GM06990 (cell line): ENCODE measurements around the gene ARL4A.

Experiments
- DNase-seq: peaks from one replicate; pipeline ENCODE4 v3.0.0-alpha.2; 2011; ENCODE audit not compliant: insufficient read length; ENCODE audit errors: extremely low read depth
- H3K27me3 ChIP-seq: replicated peaks from 2 replicates; pipeline ENCODE4 v1.6.0; 2011; ENCODE audit warnings: low read length; ENCODE audit not compliant: control insufficient read depth, insufficient read depth
- H3K36me3 ChIP-seq: 2 replicates; pipeline ENCODE4 v1.5.1; 2011; ENCODE audit warnings: low read length; ENCODE audit not compliant: control insufficient read depth, insufficient read depth
- H3K4me3 ChIP-seq: replicated peaks from 2 replicates; pipeline ENCODE4 v1.5.1; 2011; ENCODE audit warnings: low read depth, mild to moderate bottlenecking, control low read depth, low read length
- TF ChIP-seq, protein P1 (sequence below): IDR thresholded peaks from 2 replicates; pipeline ENCODE4 v1.5.1; 2011; ENCODE audit warnings: low read length, control low read depth, mild to moderate bottlenecking, inconsistent platforms; ENCODE audit not compliant: insufficient read depth, poor library complexity, severe bottlenecking

ARL4A gene, protein sequence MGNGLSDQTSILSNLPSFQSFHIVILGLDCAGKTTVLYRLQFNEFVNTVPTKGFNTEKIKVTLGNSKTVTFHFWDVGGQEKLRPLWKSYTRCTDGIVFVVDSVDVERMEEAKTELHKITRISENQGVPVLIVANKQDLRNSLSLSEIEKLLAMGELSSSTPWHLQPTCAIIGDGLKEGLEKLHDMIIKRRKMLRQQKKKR

GRCh38 chr7:12686891-12687717 lies at the start of gene ARL4A:
TSS of gene ARL4A (plus strand) at chr7:12687633. CDS start at chr7:12688255, 622 bp downstream.
- Histone ChIP-seq H3K36me3 (no peaks in the 10 kb centered on the region), H3K4me3 (peak within 1 kb of the TSS; percentile 57), H3K27me3 (no peaks in the 10 kb centered on the region)
- TF ChIP-seq, protein P1, sequence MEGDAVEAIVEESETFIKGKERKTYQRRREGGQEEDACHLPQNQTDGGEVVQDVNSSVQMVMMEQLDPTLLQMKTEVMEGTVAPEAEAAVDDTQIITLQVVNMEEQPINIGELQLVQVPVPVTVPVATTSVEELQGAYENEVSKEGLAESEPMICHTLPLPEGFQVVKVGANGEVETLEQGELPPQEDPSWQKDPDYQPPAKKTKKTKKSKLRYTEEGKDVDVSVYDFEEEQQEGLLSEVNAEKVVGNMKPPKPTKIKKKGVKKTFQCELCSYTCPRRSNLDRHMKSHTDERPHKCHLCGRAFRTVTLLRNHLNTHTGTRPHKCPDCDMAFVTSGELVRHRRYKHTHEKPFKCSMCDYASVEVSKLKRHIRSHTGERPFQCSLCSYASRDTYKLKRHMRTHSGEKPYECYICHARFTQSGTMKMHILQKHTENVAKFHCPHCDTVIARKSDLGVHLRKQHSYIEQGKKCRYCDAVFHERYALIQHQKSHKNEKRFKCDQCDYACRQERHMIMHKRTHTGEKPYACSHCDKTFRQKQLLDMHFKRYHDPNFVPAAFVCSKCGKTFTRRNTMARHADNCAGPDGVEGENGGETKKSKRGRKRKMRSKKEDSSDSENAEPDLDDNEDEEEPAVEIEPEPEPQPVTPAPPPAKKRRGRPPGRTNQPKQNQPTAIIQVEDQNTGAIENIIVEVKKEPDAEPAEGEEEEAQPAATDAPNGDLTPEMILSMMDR: peak; percentile 1
- DNase-seq: peak; percentile 68

GRCh38 chr7:12637819-12638592 lies 49.4 kb upstream of the ARL4A start:
- Histone ChIP-seq H3K27me3 (no peaks in the 10 kb centered on the region), H3K36me3 (no peaks in the 10 kb centered on the region), H3K4me3 (peak overlapping the region; percentile 12)
- no peak for DNase-seq
- TF ChIP-seq, protein P1: no peak

- DNase-seq: no peak
- Histone ChIP-seq H3K27me3 (no peaks in the 10 kb centered on the region), H3K36me3 (no peaks in the 10 kb centered on the region), H3K4me3 (no peak overlapping the region)
- TF ChIP-seq, protein P1: peak; percentile 33
These were observed 48.5 kb upstream of the ARL4A start for GRCh38 chr7:12638851-12639456.

GRCh38 chr7:12640299-12641096 lies 46.9 kb upstream of the ARL4A start:
- TF ChIP-seq, protein P1: no peak
- Histone ChIP-seq H3K4me3 (no peak overlapping the region), H3K27me3 (no peaks in the 10 kb centered on the region), H3K36me3 (no peaks in the 10 kb centered on the region)
- no peak for DNase-seq

DNA sequence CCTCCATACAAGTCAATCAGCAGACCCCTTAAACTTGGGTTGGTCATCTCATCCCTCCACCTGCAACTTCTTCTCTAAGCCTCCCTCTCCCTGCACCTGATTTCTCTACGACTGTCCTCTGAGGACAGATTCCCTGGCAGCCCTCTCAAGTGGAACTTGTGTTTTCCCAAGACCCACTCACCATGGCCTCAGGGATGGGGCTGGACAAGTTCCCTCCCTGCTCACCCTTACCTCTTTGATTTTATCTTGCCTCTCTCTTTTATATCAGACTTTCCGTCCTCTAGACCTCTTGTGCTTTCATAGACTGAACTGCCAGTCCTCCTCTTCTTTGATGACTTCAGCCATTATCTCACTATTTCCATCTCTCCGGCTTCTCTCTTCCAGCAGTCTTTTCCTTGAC lies 46.2 kb upstream of the ARL4A start:
- DNase-seq: no peak
- H3K4me3 ChIP-seq: no peak overlapping the region
- TF ChIP-seq, protein P1: no peak
- no peaks in the 10 kb centered on the region for H3K36me3 ChIP-seq
- H3K27me3 ChIP-seq: no peaks in the 10 kb centered on the region
